Left lung (tissue), 10 donors: ENCODE data around the gene LAMC3. TPM values are rescaled to one million over a fixed set of nuclear protein-coding genes. Genes with fewer than 3 reads are reported as not detected.

Source experiments
- ATAC-seq: fragments of 200-7000 bp; cut with Tn5 transposase; one replicate; pipeline ENCODE4 v1.9.1; 2020; ENCODE audit warnings: moderate library complexity
- DNase-seq, 4 donors: peaks; one replicate each; pipeline ENCODE4 v3.0.0-alpha.2; 2013 to 2020
- H3K27ac ChIP-seq, 2 donors: fragments of 200-600 bp; sonication (generic) in 1 of 2; one replicate each; pipeline versions ENCODE4 v1.5.0 to v1.8.0; 2020 to 2021
- H3K27me3 ChIP-seq, 2 donors: fragments of 200-600 bp; sonication (generic) in 1 of 2; one replicate each; pipeline versions ENCODE4 v1.5.0 to v1.8.0; 2020 to 2021
- H3K36me3 ChIP-seq, 2 donors: fragments of 200-600 bp; sonication (generic) in 1 of 2; one replicate each; pipeline versions ENCODE4 v1.5.0 to v1.8.0; 2020 to 2021
- H3K4me1 ChIP-seq, 2 donors: fragments of 200-600 bp; one replicate each; pipeline ENCODE4 v1.8.0; 2021
- H3K4me3 ChIP-seq, 2 donors: fragments of 200-600 bp; sonication (generic) in 1 of 2; one replicate each; pipeline versions ENCODE4 v1.5.0 to v1.8.0; 2020 to 2021; ENCODE audit warnings: mild to moderate bottlenecking in 1 of 2
- H3K9me3 ChIP-seq, 2 donors: fragments of 200-600 bp; sonication (generic) in 1 of 2; one replicate each; pipeline versions ENCODE4 v1.5.0 to v1.8.0; 2020 to 2021
- CTCF ChIP-seq, 2 donors: fragments of 200-600 bp; sonication (generic) in 1 of 2; IDR thresholded peaks; one replicate each; pipeline versions ENCODE4 v1.5.0 to v1.8.0; 2021; ENCODE audit warnings: antibody characterized with exemption in 2 of 2
- intact Hi-C, 2 donors: fragments of 100-400 bp; cut with DNase I; formaldehyde crosslinking; loops; one replicate each; pipeline versions ENCODE4 v1.11.2 to v1.14.2; 2022
- polyA plus RNA-seq, 6 donors: library from polyadenylated mRNA; unstranded; fragments of 120-200 nt; gene quantifications; one replicate each; pipeline ENCODE4 v1.2.1, GENCODE V29; 2013; ENCODE audit not compliant: insufficient read length in 6 of 6
- total RNA-seq, 2 donors: library from RNA; stranded (reverse); fragmentation: NEBNext Ultra II Directional; extraction: Animal tissue kit (Norgen Biotek cat#: 25700); gene quantifications; one replicate each; pipeline ENCODE4 v1.2.1, GENCODE V29; 2021
- donor health status: DM: no; HTN: yes; CAD: no.
- donor health status: DM: no; HTN: no; CAD: no.

Gene LAMC3
- total and polyA plus RNA-seq, 8 donors, result 9.2 to 25.5 (median 14.3) TPM

DNA sequence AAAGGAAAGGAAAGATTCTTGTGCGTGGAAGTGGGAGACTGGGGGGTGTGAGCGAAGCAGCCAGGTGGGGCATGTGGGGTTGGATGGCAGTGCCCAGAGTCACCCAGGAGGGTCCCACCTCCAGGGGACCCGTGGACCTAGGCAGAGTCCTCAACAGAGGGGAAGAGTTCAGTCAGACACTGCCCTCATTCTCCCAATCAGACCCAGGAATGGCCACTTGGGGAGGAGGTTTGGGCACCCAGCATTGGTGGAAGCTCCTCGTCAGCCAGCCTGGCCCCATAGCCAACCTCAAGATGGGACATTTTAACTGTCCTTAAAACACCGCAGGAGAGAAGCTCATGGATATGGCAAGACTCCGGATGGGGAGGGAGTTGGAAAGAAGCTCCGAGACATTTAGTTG is 21.9 kb upstream of the LAMC3 start:
- Histone ChIP-seq H3K27me3 (peaks cover 0 to 53% of the 10 kb centered on the region in 2 donors), H3K36me3 (no peaks in the 10 kb centered on the region), H3K9me3 (no peaks in the 10 kb centered on the region), H3K4me3 (no peak overlapping the region), H3K27ac (no peak overlapping the region), H3K4me1 (no peaks in the 10 kb centered on the region)
- DNase-seq (no peak), ATAC-seq (no peak)
- no peak for TF ChIP-seq CTCF (IDR thresholded peaks at IDR 0.05)
- intact Hi-C loops, result no loop called here

DNA sequence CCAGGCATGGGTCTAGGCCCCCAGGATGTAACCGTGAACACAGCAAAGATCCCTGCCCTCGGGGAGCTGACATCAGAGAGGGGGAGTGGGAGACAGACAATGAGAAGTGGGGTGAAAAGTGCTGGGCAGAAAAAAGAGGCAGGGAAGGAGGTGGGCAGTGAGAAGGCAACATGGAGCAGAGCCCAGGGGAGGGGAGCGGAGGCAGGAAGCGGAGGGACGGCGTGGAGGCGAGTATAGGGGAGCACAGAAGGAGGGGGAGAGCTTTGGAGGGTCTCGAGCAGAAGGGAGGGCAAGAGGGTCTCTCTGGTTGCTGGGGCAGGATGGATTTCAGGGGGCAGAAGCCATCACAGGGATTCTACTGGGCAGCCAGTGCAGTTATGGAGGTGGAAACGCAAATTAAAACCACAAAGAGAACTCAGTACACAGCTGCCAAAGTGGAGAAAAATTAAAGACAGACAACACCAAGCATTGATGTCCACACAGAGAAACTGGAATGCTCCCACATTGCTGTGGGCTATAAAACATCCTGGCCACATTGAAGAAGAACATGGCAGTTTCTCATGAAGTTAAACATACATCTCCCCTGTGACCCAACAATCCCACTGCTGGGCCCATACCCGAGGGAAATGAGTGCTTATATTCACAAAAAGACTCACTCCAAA is 21.1 kb upstream of the LAMC3 start:
- Histone ChIP-seq H3K27me3 (peaks cover 0 to 59% of the 10 kb centered on the region in 2 donors), H3K4me1 (no peaks in the 10 kb centered on the region), H3K4me3 (no peak overlapping the region), H3K36me3 (no peaks in the 10 kb centered on the region), H3K27ac (no peak overlapping the region), H3K9me3 (no peaks in the 10 kb centered on the region)
- intact Hi-C loops, result no loop called here
- ATAC-seq (no peak), DNase-seq (no peak)
- no peak for TF ChIP-seq CTCF (IDR thresholded peaks at IDR 0.05)

DNA sequence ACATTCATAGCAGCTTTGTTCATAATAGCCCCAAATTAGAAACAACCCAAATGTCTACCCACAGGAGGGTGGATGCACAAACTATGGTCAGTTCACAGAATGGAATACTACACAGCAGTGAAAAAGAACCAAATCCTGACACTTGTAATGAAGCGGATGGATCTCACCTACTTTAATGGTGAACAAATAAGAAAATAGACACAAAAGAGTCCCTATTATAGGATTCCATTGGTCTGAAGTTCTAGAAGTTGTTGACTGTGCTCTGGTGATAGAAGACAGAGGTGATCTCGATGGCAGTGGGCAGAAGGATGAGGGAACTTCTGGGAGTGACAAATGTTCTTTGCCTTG is 20.6 kb upstream of the LAMC3 start:
- Histone ChIP-seq H3K36me3 (no peaks in the 10 kb centered on the region), H3K27me3 (peaks cover 0 to 64% of the 10 kb centered on the region in 2 donors), H3K9me3 (no peaks in the 10 kb centered on the region), H3K4me1 (no peaks in the 10 kb centered on the region), H3K4me3 (no peak overlapping the region), H3K27ac (no peak overlapping the region)
- TF ChIP-seq CTCF (IDR thresholded peaks at IDR 0.05), result no peak
- intact Hi-C loops, result no loop called here
- DNase-seq, result no peak
- ATAC-seq, result no peak

DNA sequence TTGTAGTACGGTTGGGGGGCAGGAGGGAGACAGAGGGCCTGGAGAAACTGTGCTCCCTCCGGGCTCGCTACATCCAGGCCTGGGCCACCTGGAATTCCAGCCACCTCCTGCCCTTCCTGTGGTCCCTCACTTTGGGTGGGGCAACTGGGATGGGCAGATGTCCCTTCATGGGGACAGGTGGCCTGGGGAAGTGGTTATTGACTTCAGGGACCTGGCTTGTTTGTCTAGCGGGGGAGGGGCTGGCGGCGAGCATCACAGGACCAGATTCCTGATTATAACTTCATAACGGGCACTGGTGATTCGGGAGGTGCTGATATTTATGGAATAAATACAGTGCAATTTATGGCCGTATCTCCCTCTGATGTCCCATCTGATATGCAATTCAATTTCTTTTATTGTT is 20.1 kb upstream of the LAMC3 start:
- H3K27me3 ChIP-seq, result peaks cover 0 to 68% of the 10 kb centered on the region in 2 donors
- DNase-seq (no peak), ATAC-seq (no peak)
- H3K9me3 ChIP-seq, result no peaks in the 10 kb centered on the region
- no peak for TF ChIP-seq CTCF (IDR thresholded peaks at IDR 0.05)
- intact Hi-C loops, result no loop called here
- H3K4me3 ChIP-seq, result no peak overlapping the region
- H3K27ac ChIP-seq, result no peak overlapping the region
- no peaks in the 10 kb centered on the region for H3K4me1 ChIP-seq
- no peaks in the 10 kb centered on the region for H3K36me3 ChIP-seq

- ATAC-seq, result no peak
- H3K27me3 ChIP-seq, result peaks cover 0 to 73% of the 10 kb centered on the region in 2 donors
- no peak overlapping the region for H3K4me3 ChIP-seq
- H3K9me3 ChIP-seq, result no peaks in the 10 kb centered on the region
- TF ChIP-seq CTCF (IDR thresholded peaks at IDR 0.05), result no peak
- H3K36me3 ChIP-seq, result no peaks in the 10 kb centered on the region
- no peaks in the 10 kb centered on the region for H3K4me1 ChIP-seq
- DNase-seq, result no peak
- H3K27ac ChIP-seq, result no peak overlapping the region
- intact Hi-C loops, result no loop called here
Observed at GRCh38 chr9:130989391-130989790, 19.6 kb upstream of the LAMC3 start.
